Neural cell (in vitro differentiated cells): ENCODE data around the gene COQ2. TPM values are rescaled to one million over a fixed set of nuclear protein-coding genes. Genes with fewer than 3 reads are reported as not detected.

Experiments
- H2AFZ ChIP-seq: fragments of 200-600, 300-800 bp; sonication (generic), shearing (Covaris generic); 2 replicates; pipeline ENCODE4 v1.6.0; 2014; ENCODE audit warnings: low read depth, mild to moderate bottlenecking, antibody characterized with exemption, low read length, moderate library complexity
- H3F3A ChIP-seq: fragments of 200-600 bp; shearing (Covaris generic); 2 replicates; pipeline ENCODE4 v1.6.1; 2016; ENCODE audit warnings: mild to moderate bottlenecking, moderate library complexity, mixed read lengths, antibody characterized with exemption, low read length; ENCODE audit not compliant: insufficient read depth, poor library complexity, severe bottlenecking
- H3K27ac ChIP-seq: fragments of 200-600, 300-800 bp; sonication (generic), shearing (Covaris generic); 2 replicates; pipeline ENCODE4 v1.5.1; 2014; ENCODE audit warnings: mild to moderate bottlenecking, low read length, moderate library complexity
- H3K27me3 ChIP-seq: fragments of 300-800, 200-600 bp; sonication (generic), shearing (Covaris generic); 2 replicates; pipeline ENCODE4 v1.6.0; 2014; ENCODE audit warnings: mild to moderate bottlenecking, low read depth, low read length, moderate library complexity; ENCODE audit not compliant: insufficient read depth
- H3K36me3 ChIP-seq: fragments of 300-800, 200-600 bp; sonication (generic), shearing (Covaris generic); 2 replicates; pipeline ENCODE4 v1.5.1; 2014; ENCODE audit warnings: mild to moderate bottlenecking, antibody characterized with exemption, low read length, moderate library complexity; ENCODE audit not compliant: insufficient read depth
- H3K4me2 ChIP-seq: fragments of 300-800, 200-600 bp; sonication (generic), shearing (Covaris generic); 2 replicates; pipeline ENCODE4 v1.6.0; 2014; ENCODE audit warnings: mild to moderate bottlenecking, low read length
- H3K4me3 ChIP-seq: fragments of 300-800, 200-600 bp; sonication (generic), shearing (Covaris generic); 2 replicates; pipeline ENCODE4 v1.5.1; 2014; ENCODE audit warnings: mild to moderate bottlenecking, low read length, moderate library complexity
- H3K79me2 ChIP-seq: fragments of 200-600 bp; shearing (Covaris generic); replicated peaks from 2 replicates; pipeline ENCODE4 v1.6.0; 2014; ENCODE audit warnings: mild to moderate bottlenecking, low read length, moderate library complexity; ENCODE audit not compliant: insufficient read depth
- H3K9ac ChIP-seq: fragments of 300-800, 200-600 bp; sonication (generic), shearing (Covaris generic); 2 replicates; pipeline ENCODE4 v1.6.1; 2016; ENCODE audit warnings: mild to moderate bottlenecking, low read length, mixed read lengths
- H3K9me2 ChIP-seq: fragments of 200-600 bp; shearing (Covaris generic); 2 replicates; pipeline ENCODE4 v1.6.1; 2016; ENCODE audit warnings: mild to moderate bottlenecking, low read length, mixed read lengths; ENCODE audit not compliant: insufficient read depth
- H3K9me3 ChIP-seq: fragments of 200-600, 300-800 bp; sonication (generic), shearing (Covaris generic); 2 replicates; pipeline ENCODE4 v1.6.1; 2016; ENCODE audit warnings: mild to moderate bottlenecking, mixed run types, low read length, moderate library complexity, mixed read lengths
- H4K20me1 ChIP-seq: fragments of 200-600 bp; shearing (Covaris generic); 2 replicates; pipeline ENCODE4 v1.6.1; 2016; ENCODE audit warnings: mild to moderate bottlenecking, mixed run types; ENCODE audit not compliant: insufficient read depth
- EP300 ChIP-seq: fragments of 450-650 bp; conservative IDR thresholded peaks from 2 replicates; pipeline ENCODE4 v1.6.1; 2014; ENCODE audit warnings: antibody characterized with exemption, mild to moderate bottlenecking, moderate library complexity; ENCODE audit not compliant: poor library complexity, severe bottlenecking
- EZH2 ChIP-seq: fragments of 200-600, 300-800 bp; shearing (Covaris generic), sonication (generic); IDR thresholded peaks from 2 replicates; pipeline ENCODE4 v1.6.1; 2014; ENCODE audit warnings: antibody characterized with exemption, low read length, borderline replicate concordance, mild to moderate bottlenecking; ENCODE audit not compliant: insufficient read depth, poor library complexity, severe bottlenecking
- MXI1 ChIP-seq: fragments of 450-650 bp; conservative IDR thresholded peaks from 2 replicates; pipeline ENCODE4 v1.6.1; 2014; ENCODE audit warnings: antibody characterized with exemption, mild to moderate bottlenecking; ENCODE audit not compliant: poor library complexity, severe bottlenecking
- POLR2AphosphoS5 ChIP-seq: IDR thresholded peaks from 2 replicates; pipeline ENCODE4 v1.6.1; 2012
- RAD21 ChIP-seq: fragments of 450-650 bp; conservative IDR thresholded peaks from 2 replicates; pipeline ENCODE4 v1.6.1; 2014; ENCODE audit warnings: antibody characterized with exemption, mild to moderate bottlenecking, moderate library complexity
- REST ChIP-seq: IDR thresholded peaks from 2 replicates; pipeline ENCODE4 v1.6.1; 2012; ENCODE audit warnings: borderline replicate concordance
- SMC3 ChIP-seq: fragments of 450-650 bp; conservative IDR thresholded peaks from 2 replicates; pipeline ENCODE4 v1.6.1; 2014; ENCODE audit warnings: antibody characterized with exemption, mild to moderate bottlenecking, moderate library complexity; ENCODE audit not compliant: poor library complexity
- TAF1 ChIP-seq: IDR thresholded peaks from 2 replicates; pipeline ENCODE4 v1.6.1; 2012; ENCODE audit warnings: low read depth
- polyA plus RNA-seq: library from polyadenylated mRNA; depleted of rRNA; stranded (reverse); fragments of >200 nt; gene quantifications from 2 replicates; pipeline ENCODE4 v1.2.3, GENCODE V29; 2014
- TF ChIP-seq, protein P1 (sequence below): fragments of 450-650 bp; IDR thresholded peaks from 2 replicates; pipeline ENCODE4 v1.5.1; 2014; ENCODE audit warnings: antibody characterized with exemption, mild to moderate bottlenecking, moderate library complexity; ENCODE audit not compliant: poor library complexity, severe bottlenecking

The COQ2 gene
- polyA plus RNA-seq, 1 donor from 2014 or later: 19.8 TPM

DNA sequence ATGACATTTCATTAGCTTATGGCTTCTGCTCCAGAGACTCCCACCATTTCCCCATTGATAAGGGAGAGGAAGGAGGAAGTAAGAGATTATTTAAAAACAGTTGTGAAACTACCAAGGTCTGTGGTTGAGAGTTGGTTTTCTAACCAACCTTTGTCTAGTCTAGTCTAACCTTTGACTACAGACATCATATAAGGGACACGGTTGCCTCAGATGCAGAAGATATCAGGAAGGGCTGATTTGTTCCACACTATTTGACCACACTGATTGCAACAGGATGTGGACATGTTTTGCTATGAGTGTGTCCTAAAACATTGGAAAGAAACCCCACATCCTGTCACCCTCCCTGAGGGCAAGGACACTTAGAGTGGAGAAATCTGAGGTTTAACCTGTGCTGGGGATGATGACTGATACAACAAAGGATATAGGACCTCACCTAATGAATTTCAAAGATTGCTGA lies 53.0 kb downstream of the COQ2 start:
- no peak overlapping the region for H3K4me3 ChIP-seq
- TF ChIP-seq SMC3: no peak
- TF ChIP-seq MXI1: no peak
- TF ChIP-seq EZH2: no peak
- TF ChIP-seq EP300: no peak
- no peak for TF ChIP-seq REST
- no peak for TF ChIP-seq POLR2AphosphoS5
- TF ChIP-seq, protein P1, sequence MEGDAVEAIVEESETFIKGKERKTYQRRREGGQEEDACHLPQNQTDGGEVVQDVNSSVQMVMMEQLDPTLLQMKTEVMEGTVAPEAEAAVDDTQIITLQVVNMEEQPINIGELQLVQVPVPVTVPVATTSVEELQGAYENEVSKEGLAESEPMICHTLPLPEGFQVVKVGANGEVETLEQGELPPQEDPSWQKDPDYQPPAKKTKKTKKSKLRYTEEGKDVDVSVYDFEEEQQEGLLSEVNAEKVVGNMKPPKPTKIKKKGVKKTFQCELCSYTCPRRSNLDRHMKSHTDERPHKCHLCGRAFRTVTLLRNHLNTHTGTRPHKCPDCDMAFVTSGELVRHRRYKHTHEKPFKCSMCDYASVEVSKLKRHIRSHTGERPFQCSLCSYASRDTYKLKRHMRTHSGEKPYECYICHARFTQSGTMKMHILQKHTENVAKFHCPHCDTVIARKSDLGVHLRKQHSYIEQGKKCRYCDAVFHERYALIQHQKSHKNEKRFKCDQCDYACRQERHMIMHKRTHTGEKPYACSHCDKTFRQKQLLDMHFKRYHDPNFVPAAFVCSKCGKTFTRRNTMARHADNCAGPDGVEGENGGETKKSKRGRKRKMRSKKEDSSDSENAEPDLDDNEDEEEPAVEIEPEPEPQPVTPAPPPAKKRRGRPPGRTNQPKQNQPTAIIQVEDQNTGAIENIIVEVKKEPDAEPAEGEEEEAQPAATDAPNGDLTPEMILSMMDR: no peak
- TF ChIP-seq TAF1: no peak
- TF ChIP-seq RAD21: no peak
- H3K27ac ChIP-seq: no peak overlapping the region
- no peaks in the 10 kb centered on the region for H3K36me3 ChIP-seq
- H3K9me2 ChIP-seq: no peaks in the 10 kb centered on the region
- no peak overlapping the region for H2AFZ ChIP-seq
- no peaks in the 10 kb centered on the region for H3F3A ChIP-seq
- H4K20me1 ChIP-seq: no peaks in the 10 kb centered on the region
- no peaks in the 10 kb centered on the region for H3K27me3 ChIP-seq
- H3K4me2 ChIP-seq: no peak overlapping the region
- no peaks in the 10 kb centered on the region for H3K9me3 ChIP-seq
- no peaks in the 10 kb centered on the region for H3K79me2 ChIP-seq
- no peak overlapping the region for H3K9ac ChIP-seq

DNA sequence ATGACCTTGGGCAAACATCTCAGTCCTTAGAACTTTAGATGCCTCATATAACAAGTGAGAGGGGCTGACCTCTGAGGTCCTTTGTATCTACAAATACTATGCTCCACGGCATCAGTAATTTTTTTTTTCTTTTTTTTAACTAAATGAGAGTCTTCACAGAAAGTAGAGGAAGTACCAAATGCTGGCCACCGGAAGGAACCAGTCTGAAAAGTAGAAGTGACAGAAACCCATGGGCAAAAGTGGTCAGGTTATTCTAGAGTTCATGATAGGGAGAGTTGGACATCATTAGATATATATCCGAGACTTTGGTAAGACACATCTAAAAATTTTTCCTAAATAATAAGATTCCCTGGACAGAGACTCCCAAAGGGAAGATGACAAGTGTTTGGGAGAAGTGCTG lies 53.7 kb downstream of the COQ2 start:
- Histone ChIP-seq H3K9ac (no peak overlapping the region), H3K79me2 (no peaks in the 10 kb centered on the region), H3K4me3 (no peak overlapping the region), H3K27ac (no peak overlapping the region), H3K36me3 (no peaks in the 10 kb centered on the region), H3K9me2 (no peaks in the 10 kb centered on the region), H2AFZ (no peak overlapping the region), H3K9me3 (no peaks in the 10 kb centered on the region), H3K4me2 (no peak overlapping the region), H3F3A (no peaks in the 10 kb centered on the region), H3K27me3 (no peaks in the 10 kb centered on the region), H4K20me1 (no peaks in the 10 kb centered on the region)
- TF ChIP-seq MXI1 (no peak), SMC3 (no peak), REST (no peak), EP300 (no peak), POLR2AphosphoS5 (no peak), EZH2 (no peak), RAD21 (no peak), TAF1 (no peak)
- TF ChIP-seq, protein P1: no peak
